Stimulated activated CD4-positive, alpha-beta T cell treated with anti-CD3 and anti-CD28 coated beads, Interleukin-15, amount 100 ng/mL, for 48 hours (primary cell): ENCODE data around the gene PHOSPHO1.

ENCODE experiments used
- DNase-seq, 2 donors: peaks; one replicate each; pipeline ENCODE4 v3.0.0-alpha.2; 2020; ENCODE audit warnings: low read depth in 2 of 2

The PHOSPHO1 gene

DNA sequence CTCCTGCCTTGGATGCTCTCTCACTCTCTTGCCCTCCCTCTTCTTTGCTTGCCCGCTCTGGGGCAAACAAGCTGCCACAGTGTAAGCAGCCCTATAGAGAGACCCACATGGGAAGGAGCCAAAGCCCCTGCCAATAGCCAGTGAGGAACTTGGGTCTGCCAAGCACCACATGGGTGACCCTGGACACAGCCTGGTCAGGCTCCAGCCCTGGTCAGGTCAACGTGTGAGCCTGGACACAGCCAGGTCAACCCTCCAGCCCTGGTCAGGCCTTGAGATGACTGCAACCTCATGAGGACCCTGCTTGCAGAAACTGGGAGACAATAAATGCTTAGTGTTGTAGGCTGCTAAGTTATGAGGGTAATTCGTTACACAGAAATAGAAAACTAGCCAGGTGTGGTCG lies 14.3 kb upstream of the PHOSPHO1 start:
- no peak for DNase-seq

DNA sequence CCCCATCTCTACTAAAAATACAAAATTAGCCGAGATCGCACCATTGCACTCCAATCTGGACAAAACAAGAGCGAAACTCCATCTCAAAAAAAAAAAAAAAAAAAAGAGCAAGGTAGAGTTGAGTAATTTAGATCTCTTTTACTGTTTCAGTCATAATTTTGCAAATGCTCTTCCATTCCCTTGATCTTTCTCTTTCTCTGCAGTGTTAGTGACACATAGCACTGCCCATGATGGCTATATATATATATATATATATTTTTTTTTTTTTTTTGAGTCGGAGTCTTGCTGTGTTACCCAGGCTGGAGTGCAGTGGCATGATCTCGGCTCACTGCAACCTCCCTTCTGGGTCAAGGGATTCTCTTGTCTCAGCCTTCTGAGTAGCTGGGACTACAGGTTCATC lies 12.2 kb upstream of the PHOSPHO1 start:
- no peak for DNase-seq

DNA sequence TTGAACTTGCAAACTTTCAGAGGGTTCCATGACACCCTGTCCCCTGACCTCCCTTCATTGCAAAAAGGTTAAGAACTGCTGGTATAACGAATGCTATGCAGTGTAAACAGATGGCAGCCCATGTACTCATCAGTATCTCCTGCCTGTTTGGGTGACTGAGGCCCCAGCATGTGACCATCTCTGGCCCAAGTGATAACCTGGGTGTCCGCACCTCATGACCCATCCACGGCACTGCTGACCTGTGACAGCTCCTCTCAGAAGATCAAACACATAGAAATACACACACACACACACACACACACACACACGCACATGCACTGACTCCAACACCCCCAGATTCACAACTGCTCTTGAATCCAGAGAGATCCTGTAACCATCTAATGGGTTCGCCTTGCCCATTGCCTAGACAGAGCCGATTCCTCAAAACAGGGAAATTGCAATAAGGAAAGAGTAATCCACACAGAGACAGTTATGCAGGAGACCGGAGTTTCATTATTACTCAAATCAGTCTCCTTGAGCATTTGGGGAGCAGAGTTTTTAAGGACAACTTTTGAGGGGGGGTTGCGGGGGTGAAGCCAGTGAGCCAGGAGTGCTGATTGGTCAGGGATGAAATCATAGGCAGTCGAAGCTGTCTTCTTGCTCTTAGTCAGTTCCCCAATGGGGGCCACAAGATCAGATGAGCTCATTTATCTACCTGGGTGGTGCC lies 11.3 kb upstream of the PHOSPHO1 start:
- DNase-seq, result no peak

DNA sequence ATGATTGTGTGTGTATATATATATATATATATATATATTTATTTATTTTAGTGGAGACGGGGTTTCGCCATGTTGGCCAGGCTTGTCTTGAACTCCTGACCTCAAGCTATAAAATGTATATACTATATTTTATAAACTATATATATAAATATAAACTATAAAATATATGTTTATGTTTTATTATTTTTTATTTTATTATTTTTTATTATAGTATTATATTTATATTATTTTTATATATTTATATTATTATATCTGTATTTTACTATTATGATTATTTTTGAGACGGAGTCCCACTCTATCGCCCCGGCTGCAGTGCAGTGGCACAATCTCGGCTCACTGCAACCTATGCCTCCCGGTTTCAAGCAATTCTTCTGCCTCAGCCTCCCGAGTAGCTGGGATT lies 10.5 kb upstream of the PHOSPHO1 start:
- DNase-seq, result no peak

DNA sequence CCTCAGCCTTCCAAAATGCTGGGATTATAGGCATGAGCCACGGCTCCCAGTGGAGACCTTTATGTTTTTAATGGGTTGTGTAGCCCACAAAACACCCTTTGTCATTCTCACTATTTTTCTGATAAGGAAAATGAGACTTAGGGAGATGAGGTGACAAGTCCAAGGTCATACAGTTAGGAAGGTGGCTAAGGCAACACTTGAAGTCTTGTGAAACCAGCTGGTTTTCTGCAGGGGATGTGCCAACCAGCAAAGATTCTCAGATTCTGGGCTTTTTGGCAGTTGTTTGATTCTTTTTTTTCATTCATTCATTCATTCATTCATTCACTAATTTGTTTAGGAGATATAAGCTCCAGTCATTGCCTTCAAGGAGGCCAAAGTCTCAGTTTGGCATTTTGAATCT lies 10.0 kb upstream of the PHOSPHO1 start:
- no peak for DNase-seq

DNA sequence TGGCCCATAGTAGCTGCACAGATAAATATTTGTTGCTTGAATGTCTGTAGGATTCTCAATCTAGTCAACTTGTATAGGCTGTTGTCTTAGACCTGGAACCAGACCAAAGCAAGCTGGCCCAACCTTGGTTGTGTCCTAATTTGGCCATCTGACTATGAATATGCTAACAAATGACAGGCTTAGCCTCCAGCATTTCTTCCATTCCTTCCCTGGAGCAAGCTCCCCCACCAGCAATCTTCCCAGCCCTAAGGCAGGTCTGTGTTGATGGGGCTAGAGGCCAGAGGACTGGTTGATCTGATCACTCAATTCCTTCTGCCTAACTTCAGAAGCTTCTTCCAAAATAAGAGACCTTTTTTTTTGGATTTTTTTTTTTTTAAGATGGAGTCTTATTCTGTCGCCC lies 9.4 kb upstream of the PHOSPHO1 start:
- DNase-seq, result no peak

DNA sequence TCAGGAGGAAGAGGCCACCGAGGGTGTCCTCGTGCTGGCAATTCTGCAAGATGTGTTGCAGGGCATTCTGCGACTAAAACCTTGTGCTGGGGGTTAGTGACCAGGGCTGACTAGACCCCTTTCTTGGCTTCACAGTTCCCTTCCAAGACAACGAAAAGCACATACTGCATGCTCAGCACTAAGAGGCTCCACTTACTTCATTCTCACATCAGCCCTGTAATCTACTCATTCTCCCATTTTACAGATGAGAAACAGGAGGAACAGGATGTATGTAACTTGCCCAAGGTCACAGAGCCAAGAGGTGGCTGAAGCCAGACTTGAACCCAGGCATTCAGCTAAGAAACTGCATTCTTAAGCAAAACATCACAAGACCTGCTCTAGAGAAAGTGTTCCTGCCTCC lies 5.3 kb upstream of the PHOSPHO1 start:
- no peak for DNase-seq

DNA sequence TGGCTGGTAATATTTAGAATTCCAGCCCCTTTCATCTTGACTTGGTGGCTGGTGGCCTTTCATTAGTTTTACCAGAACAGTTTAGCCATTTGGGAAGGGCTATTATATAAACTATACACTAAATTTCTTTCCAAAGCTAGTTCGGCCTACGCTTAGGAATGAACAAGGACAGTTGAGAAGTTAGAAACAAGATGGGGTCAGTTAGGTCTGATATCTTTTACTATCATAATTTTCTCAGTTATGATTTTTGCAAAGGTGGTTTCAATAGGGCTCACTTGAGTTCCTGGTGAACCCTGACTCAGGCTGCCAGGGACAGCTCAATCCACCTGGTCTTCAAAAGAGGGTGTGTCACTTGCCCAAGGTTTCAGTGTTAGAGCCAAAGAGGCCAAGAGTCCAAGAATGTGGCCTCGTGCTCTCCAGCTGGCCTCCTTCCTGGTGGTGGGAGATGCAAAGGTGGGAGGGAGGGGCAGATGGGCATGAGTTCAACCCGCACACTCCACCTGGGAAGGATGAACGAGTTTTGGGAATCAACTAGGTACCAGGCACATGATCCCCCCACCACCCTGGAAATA lies 4.0 kb upstream of the PHOSPHO1 start:
- DNase-seq, result no peak

DNA sequence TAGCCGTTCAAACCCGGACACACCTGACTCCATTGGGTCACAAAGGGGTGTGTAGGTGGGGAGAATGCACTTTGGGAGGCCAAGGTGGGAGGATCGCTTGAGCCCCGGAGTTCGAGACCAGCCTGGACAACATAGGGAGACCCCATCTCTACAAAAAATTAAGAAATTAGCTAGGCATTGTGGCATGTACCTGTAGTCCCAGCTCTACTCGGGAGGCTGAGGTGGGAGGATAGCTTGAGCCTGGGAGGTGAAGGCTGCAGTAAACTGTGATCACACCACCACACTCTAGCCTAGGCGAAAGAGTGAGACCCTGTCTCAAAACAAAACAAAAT lies 942 bp upstream of the PHOSPHO1 start:
- DNase-seq, result no peak

DNA sequence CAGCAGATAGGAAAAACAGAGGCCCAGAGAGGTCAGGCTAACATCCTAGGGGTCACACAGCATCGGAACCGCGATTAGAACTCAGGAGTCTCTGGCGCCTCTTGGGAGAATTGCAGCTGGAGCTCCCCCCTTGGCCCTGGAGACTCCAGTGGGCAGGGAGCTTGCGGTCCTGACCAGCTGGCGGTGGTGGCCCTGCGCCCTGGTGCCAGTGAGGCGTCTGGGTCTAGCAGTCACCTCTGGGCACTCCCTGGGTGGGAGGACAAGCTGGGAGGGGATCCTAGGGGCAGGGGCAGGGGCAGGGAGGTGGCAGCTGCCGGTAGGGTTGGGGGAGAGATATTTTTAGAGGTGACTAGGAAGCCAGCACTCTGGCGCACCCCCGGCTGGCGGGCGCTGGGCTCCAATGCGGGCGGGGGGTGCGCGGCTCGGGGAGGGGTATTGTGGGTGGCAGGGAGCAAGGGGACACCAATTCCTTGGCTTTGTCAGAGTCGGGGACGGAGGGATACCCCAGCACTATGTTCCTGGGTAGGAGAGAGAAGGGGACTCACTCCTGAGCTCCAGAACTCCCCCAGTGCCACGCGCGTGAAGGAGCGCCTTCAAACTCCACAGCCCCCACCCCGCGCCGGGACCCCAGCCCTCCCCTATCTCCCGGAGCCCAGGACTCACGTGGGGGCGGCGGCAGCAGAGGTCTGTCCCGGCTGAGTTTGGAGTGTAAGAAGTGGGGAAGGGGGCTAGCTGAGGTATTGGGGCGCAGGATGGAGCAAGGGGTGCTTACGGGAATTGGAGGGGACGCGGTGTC lies 584 bp downstream of the PHOSPHO1 start:
- DNase-seq, result no peak

DNA sequence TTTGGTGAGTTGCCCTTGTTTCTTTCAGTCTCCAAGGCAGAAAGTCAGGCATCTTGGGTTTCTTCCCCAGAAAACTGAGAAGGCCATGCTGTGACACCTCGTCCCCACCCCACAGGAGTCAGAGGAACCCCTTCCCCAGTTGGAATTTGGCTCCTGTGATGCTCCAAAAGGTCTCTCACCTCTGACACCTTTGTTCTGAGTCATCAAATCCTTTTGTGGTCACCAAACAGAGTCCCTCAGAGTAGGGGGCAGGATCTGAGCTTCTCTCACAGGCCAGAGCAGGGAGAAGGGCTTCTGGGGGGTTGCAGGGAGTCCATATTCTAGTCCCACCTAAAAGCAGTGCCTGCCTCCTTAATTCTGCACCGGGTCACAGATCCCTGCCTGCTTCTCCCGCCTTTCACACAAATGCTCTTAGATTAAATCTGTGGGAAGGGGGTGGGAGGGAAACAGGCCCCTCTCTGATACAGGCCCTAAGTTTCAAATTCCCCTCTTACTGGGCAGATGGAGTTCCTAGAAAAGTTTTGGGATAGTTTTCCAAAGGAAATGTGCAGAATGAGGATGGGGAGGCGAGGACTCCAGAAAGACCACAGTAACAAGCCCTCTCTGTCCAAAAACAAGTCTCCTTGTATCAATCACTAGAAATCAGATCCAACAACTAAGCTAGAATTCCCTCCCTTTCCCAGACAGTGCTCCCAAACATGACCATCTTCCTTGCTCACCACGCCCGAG lies 1.3 kb downstream of the PHOSPHO1 start:
- DNase-seq, result no peak

DNA sequence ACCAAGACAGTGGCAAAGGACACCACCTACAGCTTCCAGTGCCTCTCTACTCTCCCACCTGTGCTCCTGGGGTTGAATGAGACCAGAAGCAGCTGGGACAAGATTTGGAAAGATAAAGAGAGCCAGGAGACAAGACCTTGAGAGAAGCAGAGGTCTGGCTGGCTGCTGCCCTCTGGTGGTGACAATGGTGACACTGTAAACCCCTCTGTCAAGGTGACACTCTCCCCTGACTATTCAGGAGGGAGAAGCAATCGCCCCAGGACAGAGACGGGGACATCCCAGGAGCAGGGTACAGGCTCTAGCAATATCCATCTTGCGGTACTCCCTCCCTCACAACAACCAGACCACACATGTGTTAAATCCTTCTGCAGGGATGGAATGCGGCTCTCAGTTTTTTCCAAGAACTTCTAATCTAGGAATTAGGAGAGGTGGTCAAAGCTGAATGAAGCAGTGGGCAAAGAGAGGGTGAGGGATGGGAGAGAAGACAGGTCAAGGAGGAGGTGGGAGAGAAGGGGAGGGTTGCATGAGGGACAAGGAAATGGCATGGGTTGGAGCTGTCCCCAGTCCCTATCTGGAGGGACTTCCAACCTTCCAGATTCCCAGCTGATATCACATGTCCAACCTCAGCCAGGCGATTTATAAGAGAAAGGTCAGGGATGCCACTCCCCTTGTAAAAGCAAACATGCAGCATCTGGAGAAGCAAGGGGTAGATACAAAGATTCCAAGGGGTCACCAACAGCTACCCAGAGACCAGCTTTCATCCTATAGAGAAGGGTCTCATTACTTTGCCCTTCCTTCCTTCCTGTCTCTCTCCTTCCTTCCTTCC lies 2.9 kb downstream of the PHOSPHO1 start:
- peak; percentile 51 to 69 for DNase-seq

DNA sequence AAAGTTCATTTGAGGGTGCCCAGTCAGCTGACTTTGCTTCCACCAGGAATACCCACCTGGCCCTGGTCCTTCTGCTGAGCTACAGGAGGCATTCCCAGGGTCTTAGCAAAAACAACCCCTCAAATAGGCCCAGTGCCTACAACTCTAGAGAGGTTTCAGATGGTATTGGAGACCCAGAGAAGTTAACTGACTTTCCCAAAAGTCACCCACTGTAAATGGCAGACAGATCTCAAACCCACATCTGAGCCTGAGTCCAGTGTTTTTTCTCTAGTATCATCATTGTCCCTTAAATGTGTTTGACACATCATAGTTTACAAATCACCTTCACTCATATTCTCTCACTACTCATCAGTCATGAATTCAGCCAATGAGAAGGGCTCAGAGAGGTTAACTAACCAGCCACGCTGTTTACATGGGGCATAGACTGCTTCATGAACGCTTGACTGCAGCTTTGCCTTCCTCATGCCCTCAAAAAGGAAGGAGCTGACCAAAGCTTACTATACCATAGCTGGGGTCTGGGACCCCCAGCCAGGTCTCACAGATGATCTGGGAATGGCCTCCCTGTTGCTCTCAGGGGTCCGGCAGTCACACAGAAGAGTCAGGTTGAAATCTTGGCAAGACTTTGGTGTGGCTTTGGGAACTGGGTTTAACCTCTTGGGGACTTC lies 3.7 kb downstream of the PHOSPHO1 start:
- DNase-seq, result no peak

DNA sequence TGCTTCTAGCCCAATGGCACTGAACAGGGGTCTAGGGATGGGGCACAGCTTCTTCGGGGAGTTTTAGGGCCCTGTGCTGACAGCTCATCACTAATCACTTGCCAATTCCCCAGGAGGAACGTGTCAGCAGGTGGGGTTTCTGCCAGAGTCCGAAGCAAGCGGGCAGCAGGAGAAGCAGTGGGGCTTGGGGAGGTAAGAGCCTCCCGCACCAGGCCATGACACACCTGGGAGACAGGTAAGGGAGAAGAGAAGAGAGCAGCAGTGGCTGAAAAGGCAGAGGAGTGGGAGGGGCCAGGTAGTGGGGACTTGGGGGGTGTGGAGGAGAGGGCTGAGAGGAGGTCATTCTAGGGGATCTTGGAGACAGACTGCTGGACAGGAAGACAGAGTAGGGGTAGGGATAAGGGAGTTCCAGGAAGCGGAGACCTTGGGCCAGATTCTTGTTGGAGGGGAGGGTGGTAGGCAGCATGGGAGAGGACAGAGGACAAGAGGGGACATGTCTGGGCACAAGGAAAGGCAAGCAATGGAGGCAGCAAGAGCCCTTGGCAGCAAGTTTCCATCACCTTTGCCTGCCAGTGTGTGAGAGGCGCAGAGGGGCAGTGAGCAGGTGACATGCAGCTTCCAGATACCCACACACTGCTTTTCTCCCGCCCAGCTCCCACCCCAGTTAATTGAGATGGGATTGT lies 4.9 kb downstream of the PHOSPHO1 start:
- no peak for DNase-seq

DNA sequence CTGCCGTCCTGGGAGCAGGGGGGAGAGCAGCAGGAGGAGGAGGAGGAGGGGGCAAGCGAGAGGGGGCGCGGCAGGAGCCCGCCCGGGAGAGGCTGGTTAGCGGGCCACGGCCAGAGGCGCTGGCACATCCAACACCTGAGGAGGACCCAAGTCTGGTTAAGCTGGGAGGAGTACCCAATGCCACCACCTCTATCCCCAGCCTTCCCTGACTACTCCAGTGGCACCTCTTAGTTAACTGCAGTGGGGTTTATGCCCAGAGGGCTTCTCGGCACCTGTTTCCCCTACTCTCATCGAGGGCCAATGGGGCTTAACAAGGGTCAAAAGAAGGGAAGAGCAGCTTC lies 5.6 kb downstream of the PHOSPHO1 start:
- no peak for DNase-seq

DNA sequence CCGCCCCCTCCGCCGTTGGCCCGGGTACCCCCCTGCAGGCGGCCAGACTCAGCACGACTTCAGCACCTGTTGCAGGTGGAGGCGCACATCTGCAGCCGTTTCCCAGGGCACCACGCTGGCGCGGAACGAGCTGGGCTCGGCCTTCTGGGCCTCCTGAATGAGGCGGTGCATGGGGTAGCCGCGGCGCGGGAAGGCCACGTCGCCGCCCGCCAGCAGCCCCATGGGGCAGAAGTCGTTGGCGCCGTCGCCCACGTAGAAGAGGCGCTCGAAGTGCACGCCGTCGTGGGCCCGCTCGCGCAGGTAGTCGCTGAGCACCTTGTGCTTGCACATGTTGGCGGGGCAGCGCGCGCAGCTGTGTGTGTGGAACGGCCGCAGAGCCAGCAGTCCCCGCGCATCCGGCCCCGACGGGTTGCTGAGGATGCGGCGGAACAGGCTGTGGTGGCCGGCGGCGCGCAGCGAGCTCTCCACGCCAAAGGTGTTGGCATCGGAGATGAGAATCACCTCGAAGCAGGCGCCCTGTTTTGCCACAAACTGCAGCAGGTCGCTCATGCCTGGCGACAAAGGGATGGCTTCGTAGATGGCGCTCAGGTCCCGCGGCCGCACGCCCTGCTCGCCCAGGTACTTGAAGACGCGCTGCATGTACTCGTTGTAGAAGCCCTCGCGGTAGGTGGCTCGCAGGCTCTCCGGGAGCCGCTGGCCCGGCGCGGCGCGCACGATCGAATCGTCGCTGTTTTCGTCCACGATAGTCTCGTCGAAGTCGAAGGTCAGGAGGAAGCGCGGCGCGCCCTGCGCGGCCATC lies 6.2 kb downstream of the PHOSPHO1 start:
- DNase-seq, result peak in 1 of 2 donors; percentile 25

DNA sequence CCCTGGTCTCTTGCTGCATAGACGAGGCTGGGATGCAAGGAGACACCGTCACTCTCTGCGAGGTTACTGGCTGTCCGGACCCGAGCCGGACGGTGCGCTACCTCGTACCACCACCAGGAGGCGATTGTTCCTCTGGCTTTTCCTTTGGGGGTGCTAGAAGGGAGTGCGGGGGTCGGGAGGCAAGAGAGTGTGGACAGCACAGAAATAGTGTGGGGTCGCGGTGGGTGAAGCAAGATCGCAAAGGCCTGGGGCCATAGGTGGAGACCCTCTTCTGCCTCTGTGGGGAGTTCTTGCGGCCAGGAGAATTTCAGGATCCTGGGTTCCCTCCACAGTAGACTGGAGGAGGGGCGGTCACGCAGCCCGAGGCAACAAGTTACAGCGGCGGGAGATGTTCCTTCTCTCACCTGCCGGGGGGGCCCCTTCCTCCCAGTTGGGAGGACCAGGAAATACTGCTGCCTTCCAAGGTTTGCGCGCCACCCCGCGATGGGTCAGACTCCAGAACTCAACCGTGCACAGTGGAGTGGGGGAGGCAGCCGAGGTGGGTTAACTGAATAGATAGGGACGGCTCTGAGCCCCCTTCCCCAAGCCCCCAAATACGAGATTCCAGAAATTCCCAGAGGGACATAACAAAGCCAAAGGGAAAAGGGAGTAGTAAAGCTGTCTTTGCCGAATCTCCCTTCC lies 6.9 kb downstream of the PHOSPHO1 start:
- peak; percentile 30 to 58 for DNase-seq

DNA sequence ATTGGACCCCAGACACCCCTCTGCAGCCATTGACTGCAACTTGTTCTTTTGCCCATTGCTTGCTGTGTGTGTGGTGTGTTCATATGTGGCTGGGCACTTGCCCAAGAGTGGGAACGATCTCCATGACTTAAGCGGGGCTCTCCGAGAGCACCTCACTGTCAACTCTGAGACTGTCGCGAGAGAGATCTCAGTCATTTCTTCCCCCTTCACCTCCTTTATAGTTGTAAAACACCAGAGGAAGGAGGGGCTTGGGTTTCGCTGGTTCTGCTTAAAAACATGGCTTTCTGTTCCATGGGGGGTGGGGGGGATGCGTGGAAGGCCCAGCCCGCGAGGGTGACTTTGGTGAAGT lies 7.4 kb downstream of the PHOSPHO1 start:
- no peak for DNase-seq

DNA sequence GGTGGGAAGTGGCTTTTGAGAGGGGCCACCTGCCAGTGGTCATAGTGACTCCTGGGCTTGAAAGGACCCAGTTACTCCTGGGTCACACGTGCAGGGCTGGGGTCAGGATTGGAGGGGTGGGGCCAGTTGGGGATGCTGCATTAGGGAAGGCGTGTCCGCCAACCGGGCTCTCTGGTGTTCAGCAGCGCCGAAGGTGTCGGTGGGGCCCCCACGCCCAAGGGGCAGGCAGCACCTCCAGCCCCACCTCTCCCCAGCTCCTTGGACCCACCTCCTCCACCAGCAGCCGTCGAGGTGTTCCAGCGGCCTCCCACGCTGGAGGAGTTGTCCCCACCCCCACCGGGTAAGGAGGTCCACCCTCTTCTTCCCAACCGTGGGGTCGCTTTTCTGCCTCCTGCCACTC lies 10.6 kb downstream of the PHOSPHO1 start:
- no peak for DNase-seq
